Stimulated activated CD4-positive, alpha-beta T cell treated with anti-CD3 and anti-CD28 coated beads, Interleukin-12 subunit alpha, Interleukin-12 subunit beta, amount 100 ng/mL, for 24 hours (primary cell): Measurements from ENCODE around the gene C1QTNF5.

Source experiments
- DNase-seq, 2 experiments: peaks; one replicate each; pipeline ENCODE4 v3.0.0-alpha.2; 2020; ENCODE audit warnings: low read depth in 2 of 2

The C1QTNF5 gene

DNA sequence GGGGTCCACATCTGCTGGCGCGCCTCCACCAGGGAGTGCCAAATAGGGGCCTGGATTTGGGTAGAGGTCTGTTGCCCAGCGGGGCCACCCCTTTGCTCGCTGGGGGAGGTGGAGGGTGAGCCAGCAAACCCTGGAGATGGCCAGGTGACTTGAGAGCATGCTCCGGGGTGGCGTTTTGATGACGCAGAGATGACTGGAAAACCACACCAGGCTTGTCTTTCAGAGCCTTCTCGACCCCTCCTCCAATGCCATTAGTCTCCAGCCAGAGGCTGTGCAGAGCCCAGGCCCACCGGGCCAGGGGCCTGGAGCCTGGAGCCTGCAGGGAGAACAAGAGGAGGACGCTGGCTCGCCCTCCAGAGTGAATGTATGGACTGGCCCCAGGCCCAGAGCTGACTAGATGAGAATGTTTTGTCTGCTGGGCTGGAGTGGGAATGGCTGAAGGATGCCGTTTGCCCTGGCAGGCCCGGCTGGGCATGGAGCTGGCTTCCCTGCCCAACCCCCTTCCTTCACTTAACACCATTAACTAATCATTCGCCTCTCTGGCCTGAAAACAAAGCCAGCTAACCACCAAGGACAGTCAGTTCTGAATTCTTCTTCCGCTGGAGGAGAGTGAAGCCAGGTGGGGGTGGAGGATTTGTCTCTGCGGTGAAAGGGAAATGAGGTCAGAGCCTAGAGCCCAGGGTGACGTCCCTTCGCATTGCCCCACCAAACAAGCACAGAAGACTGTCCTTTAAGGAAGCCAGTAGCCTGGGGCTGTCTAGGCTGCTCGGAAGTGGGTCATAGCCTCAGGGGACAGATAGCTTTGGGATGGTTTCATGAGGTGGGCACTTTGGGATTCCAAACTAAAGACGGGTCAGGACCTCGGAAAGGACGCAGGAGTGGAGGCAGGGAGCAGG, 22.2 kb downstream of the C1QTNF5 start:
- no peak for DNase-seq

DNA sequence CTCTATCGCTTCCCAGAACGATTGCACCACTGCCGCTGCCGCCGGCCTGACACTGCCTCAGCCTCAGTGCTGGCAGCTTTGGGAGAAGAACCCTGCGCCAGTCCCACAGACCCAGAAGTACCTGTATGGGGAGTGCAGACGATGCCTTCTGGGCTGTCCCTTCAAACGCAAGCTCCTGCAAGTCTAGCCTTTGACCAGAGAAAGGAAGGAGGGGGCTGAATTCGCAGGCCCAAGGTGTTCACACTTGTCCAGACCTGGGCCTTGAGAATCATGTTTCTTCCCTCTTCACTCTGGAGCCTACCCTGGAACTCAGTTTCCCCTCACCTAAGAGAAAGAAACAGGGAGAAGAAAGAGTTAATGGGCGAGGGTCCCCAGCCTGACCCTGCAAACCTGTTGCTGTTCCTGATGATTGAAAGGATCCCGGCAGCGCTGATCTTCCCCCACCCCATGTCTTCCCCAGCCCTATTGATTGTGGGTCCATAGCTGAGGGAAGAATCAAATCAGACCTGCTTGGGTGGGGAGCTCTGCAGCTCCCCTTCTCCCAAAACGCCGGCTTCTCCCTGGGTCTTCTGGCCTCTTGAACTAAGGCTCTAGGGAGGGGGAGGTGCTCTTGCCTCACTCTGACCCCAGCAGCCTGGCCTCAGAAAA, 23.0 kb downstream of the C1QTNF5 start:
- no peak for DNase-seq

DNA sequence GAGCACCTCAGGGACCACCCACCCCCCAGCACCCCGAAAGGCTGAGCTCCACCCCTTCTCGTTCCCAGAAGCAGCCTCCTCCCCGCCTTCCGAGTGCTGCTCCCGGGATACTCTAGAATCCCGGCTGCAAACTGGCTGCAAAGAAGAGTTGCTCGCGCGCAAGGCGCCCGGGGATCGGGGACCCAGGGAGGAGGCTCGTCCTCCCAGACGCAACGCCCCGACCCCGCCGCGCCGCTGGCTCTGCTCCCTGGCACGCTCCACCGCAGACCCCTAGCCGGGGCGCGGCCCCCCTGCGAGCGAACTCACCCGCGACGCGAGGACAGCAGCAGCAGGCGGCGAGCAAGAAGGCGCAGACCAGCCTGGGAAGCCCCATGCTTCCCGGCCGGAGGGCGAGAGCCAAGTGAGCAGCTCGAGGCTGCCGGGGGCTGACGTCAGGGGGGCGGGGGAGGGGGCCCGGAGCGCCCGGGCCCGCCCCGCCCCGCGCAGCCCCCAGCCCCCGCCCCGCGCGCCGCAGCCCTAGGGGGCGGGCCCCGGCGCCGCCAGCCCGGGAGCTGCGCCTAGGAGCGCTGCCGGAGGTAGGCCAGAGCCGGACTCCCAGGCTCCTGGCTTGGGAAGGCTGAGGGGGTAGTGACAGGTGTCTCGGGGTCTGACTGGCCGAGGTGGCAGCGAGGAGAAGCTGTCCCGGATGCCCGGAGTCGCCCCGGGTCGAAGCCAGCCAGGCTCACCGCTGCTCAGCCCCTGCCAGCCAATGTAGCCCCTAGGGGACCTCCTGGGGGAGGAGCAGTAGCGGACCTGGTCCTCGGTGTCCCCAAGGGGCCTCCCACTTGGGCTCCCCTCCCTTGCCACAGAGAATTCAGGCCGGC, 23.7 kb downstream of the C1QTNF5 start, which contains the start of gene MCAM:
TSS of gene MCAM (minus strand) at position 402 of the 863 bp plus-strand sequence. CDS start at position 373, 29 bp downstream.
- no peak for DNase-seq

DNA sequence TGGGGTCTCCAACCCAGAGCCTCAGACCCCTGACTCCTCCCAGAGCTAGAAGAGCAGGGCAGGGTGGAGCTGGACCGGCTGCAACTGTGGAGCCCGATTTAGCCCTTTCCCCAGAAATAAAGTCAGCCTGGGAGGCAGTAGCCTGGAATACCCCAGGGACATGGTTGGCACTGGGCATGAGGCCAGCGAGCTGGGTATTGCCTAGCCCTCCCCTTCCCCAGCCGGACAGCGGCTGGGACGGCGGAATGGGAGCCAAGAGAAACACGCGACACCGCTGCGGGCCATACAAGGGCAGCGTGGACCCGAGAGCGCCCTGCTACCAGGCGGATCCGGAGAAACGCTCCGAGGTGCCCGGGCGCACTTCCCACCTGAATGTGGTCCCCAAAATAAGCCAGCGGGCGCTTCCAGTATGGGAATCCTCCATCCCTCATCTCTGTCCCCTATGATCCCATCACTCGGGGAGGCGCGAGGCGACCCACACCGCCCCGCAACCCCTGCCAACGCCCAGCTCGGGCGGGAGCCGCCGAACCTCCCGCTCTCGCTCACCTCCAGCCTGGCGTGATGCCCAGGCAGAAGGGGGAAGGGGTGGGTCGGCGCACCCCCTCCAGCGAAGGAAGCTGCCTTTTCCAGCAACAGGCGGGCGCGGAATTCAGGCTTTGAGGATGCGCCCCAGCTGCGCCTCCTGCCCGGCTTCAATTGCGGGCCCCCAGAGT, 24.5 kb downstream of the C1QTNF5 start:
- no peak for DNase-seq

DNA sequence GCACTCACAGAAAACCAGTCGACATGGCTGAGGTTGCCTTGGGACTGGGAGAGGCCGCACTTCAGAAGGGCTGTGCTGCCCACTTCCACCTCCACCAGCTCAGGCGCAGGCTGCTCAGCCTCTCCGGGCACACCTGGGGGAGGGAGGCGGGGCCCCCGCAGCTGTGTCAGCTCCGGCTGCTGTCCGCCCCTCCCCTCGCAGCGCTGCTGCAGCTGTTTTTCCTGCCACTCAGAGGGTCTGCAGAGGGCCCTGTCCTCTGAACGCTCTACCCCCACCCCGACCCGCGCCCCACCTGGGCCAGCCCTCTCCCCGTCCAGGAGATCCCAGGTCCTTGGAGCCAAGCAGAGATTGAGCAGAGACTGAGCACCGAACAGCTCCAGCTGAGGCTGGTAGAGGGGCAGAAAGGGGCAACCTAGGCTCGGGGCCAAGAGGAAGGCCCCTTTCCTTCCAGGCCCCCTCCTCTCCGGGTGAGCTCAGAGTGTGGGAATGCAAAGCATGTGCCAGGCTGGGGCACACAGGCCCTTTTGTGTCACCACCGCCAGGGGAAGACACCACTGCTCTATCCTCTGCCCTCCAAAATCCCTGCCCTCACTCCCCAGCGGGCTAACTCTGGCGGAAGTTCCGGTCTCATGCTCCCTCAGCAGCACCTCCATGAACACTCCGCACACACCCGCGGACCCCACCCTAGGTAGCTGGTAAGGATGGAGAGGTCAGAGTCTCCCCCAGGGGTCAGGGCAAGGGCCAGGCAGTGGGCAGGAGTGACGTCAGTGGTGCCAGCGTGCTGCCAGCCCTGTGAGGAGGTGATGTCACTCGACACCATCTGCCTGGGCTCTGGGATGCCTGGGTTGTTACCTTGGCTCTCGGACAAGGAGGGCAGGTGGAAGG, 25.3 kb downstream of the C1QTNF5 start:
- no peak for DNase-seq

DNA sequence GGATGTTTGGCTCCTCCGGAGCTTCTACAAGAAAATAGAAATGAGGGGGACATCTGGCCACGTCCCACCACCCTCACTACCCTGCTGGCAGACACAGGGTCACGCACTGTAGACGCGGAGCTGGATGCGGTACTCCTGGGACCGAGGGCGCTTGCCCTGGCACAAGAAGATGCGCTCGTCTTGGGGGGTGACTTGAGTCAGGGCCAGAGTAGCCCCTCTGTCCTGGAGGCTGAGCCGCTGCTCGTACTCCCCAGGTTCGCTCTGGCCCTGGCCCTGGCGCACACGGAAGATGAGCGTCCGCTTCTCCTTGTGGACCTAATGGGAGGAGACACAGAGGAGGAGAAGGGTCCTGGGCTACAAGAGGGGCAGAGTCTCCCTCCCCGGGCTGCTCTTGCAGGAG, 26.0 kb downstream of the C1QTNF5 start:
- no peak for DNase-seq

DNA sequence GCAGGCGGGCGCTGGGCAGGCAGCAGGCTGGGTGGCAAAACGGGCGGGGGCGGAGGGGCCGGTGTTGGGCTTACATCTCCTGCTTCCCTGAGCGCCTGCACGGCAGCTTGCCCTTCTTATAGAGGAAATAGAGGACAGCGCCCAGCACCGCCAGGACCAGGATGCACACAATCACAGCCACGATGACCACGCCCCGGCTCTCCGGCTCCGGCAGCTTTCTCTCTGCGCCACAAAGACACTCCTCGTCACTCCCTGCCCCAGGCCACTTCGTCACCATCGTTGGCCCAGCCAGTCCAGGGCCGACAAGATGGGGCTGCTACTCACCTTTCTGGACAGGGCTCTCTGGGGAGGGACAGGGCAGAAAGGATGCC, 30.0 kb downstream of the C1QTNF5 start:
- no peak for DNase-seq

DNA sequence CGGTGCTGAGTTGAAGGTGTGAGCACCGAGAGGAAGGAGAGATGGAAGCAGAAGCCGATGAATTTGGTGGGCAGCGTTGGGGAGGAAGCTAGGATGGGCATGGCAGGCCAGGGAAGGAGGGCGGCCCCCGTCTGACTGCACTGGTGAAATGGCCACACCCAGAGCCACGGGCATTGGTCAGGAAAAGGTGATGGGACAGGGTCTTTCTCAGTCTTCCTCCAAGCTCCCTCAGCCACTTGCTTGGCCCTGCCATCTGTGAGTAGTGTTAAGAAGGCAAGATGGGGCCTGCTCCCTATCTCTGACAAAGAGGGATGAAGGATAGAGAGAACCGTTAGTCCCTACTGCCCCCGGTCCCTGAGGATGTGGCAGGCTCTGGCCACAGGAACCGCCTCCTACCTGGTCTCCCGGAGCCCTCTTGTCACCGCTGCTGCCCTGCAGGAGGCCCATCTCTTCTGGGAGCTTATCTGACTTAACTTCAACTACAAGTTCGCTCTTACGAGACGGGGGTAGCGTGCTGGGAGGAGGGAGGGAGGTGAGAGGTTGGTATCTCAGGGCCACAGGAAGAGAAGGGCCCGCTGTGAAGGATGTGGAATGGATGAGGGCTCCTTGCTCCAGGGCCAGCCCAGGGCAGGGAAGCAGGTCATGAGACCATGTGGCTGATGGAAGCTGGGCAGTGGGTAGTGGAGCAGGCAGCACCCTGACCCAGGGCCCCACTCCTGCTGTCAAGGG, 30.6 kb downstream of the C1QTNF5 start:
- no peak for DNase-seq

DNA sequence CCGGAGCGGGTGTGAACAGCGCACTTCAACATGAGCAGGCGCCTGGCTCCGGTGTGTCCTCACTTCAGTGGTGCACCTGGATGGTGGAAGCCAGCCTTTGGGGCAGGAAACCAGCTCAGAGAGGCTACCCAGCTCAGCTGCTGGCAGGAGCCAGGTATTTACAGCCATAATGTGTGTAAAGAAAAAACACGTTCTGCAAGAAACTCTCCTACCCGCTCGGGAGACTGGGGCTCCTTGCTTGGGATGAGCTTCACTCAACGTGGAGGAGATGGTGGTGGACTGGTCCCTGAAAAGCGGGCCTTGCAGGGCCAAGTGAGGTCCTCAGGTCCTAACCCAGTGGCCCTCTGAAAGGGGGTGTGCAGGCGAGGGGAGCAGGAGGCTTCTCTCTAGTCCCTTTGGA, 31.3 kb downstream of the C1QTNF5 start:
- no peak for DNase-seq

DNA sequence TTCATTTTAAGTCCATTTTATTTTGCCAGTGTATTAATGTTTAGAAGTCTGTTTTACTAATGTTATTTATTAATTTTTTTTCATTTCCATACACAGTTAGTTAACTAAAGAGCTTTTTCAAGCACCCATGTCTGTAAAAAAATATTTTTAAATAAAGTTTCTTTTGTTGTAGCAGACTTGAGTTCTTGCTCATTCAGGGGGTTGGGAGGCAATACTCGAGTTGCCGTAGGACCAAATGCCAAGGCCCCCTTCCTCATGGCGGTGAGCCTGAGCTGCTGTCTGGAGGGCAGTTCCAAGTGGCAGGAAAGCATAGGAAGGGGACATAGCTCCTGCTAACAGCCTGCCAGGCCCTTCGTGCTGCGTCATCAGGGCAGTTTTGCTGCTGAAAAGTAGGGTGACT, 32.7 kb downstream of the C1QTNF5 start:
- DNase-seq, result no peak

DNA sequence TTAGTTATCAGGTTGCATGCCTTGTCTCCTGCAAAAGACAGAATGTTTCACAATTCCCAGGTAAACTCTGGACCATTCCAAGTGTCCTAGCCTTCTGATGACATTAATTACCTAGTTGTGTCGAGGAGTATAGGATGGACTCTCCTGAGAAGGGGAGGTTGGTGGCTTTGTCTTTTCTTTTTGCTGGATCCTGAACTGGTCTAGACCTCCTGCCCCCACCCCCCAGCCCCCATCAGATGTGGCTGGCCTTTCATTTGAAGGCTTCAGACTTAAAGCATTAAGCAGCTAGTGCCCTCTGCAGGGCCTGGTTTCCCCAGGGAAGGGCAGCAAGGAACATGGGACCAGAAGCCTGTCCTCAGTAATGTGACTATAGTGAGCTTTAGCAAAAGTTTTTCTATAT, 33.5 kb downstream of the C1QTNF5 start:
- no peak for DNase-seq

DNA sequence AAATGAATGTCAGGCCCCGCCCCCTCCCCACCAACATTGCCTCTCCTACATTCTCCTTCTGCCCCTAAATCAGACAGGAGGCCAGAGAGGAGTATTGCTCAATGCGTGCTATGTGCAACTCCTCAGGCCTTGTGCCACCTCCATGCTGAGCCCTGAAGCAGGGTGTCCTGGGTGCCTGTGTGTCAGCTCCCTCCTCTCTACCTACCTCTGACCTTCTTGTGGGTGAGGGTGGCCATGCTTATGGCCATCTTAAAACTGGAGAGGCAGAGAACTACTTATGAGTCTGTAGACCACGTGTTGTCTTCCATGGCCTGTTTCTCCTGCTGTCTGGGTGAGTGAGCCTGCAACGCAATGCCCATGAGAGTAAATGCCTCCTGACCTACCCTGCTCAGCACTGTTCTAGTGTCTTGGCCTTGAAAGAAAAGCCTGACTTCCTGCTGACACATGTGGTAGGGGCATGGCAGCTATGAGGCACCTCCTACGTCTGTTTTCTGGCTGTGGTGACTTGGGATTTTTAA, 34.3 kb downstream of the C1QTNF5 start:
- no peak for DNase-seq

DNA sequence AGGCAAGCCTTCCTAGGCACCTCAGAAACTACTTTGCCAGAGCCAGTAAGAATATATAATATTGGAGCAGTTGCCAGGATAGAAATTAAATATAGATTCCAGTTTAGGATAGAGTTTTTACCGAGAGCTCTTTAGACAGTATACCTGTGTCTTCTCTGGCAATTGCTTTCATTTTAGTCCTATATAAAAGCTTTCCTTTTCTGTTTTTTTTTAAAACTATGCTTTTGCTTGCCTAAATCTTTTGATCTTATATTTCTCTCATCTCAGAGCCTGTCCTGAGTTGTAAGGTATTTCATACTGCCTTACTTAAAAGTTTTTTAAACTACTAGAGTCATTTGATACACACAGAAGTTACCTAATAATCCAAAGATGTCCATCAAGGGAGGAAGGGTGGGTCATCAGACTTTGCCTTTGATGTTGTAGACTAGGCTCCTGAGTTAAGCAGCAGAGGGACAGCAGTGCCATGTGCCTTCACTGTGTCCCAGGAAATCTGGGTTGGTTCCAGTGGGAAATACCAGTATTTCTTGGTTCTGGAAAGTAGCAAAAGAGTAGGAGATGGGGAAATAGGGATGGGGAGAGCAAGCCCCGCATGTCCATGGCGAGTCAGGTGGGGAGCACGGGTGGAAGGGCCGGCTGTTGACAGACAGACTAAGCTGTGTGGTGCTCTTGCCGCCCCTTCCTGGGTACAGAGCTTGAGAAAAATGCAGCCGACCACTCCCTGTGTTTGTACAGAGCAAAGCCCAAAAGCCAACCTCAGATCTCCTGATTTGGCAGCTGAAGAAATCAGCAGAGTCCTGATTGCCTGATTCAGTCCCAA, 34.9 kb downstream of the C1QTNF5 start:
- no peak for DNase-seq

DNA sequence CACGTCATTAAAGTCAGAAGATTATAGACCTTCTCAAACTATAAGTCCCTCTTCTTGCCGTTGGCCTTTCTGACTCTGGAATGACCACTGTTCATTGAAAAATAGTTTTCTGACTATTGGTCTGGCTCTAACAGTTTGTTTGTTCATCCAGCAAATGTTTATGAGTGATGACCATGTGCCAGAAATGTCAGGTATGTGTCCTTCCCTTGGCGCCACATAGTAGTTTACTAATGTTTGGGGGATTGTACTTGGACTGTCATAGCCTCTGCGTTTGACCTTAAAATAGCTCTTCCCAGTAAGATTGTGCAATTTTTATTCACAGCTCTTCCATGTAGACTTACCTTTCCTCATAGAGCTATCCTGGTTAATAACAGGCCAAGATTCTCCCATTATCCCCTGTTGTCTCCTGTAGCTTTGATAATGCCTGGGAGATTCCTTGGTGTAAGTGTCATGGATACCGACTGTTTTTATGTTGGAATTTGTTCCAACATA, 37.4 kb downstream of the C1QTNF5 start:
- no peak for DNase-seq

DNA sequence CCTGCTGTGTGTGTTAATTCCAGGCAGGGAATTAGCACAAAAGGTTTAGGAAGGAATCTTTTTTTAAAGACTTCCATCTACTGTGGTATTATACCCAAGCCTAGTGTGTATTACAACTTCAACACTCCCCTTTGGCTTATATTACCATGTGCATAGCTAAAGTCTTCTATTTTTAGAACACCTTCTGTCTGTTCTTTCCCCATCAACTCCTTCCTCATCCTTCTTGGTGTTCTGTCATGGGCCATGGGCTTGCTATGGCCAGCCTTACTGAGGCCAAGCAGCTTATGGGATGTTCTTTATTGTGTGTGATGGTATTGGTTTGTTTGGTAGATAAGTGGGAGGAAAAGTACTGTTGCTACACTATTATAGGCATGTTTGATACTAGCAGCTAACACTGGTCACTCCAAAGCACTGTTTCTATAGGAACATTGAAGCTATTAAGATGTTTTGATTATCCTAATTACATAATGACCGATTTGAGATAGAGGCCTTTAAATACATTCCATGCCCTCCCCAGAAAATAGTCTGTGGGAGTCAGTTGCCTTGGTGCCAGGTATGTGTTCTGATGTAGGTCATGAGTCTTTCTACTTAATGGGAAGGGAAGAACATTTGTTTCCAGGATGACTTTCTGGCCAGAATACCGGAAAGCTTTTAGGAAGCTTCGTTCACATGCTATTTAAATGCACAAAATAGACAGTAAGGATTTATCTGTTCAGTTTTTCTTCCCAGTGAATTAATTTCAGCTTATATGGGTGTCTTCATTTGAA, 40.3 kb downstream of the C1QTNF5 start:
- DNase-seq, result no peak

DNA sequence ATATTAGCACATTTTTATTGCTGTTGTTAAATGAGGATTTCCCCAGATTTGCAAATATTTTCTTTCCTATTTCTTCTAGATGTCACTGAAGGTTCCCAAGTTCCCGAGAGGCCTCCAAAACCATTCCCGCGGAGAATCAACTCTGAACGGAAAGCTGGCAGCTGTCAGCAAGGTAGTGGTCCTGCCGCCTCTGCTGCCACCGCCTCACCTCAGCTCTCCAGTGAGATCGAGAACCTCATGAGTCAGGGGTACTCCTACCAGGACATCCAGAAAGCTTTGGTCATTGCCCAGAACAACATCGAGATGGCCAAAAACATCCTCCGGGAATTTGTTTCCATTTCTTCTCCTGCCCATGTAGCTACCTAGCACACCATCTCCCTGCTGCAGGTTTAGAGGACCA, 41.3 kb downstream of the C1QTNF5 start:
- DNase-seq, result no peak

DNA sequence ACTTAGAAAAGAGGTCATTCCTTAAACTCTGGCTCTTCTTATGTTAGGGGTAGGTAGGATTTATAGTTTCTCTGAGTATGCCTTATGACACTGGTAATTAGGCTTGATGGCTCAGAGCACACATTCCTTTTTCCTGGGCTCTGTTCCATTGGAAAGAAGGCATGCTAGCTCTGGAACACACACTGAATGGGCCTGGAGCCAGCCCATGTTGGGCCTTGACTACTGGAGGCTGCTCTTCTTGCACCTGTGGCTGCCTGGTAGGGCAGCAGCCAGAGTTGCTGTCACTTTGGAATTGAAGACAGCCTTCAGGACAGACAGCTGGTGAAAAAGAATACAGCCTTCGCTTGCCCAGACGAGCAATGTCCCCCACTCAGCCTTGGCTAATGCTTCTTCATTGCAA, 42.0 kb downstream of the C1QTNF5 start:
- DNase-seq, result no peak

DNA sequence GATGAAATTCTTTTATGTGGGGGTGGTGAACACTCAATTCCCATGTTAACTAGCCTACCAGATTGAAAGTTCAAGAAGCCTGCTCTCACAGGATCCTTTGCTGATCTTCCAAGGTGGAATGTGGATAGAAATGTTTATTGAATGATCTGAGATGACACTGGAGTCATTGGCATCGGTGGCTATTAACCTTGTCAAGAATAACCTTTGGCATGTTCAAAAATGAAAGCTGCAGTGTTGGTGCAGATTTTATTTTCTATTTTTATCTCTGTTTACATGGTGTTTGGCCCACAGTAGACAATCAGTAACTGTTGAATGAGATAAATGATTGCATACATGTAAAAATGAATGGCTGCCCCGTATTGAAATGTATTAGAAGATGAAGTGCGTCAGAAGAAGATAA, 42.7 kb downstream of the C1QTNF5 start:
- no peak for DNase-seq
